HG02943 (cell line): Measurements from ENCODE around the gene RNF4.
A peak's percentile ranks its signal among the peaks of the same experiment; 100 is the strongest.
"Not testable (repeated sequence)": the region's sequence is repeated elsewhere in the genome, so short reads cannot be mapped to it uniquely, and the experiment has no call there.

Experiments
- ATAC-seq: cut with Tn5 transposase; IDR thresholded peaks from one replicate; pipeline ENCODE4 v1.9.1; 2021; ENCODE audit warnings: mild to moderate bottlenecking, low read depth, moderate library complexity; ENCODE audit not compliant: unreplicated experiment

RNF4 gene

GRCh38 chr4:2451821-2452785 is 16.8 kb upstream of the RNF4 start:
- ATAC-seq: no peak

GRCh38 chr4:2457481-2458295 is 11.2 kb upstream of the RNF4 start:
- ATAC-seq: no peak

- no peak for ATAC-seq
Observed at GRCh38 chr4:2458546-2459491, 10.1 kb upstream of the RNF4 start.

GRCh38 chr4:2459589-2460349 is 9.1 kb upstream of the RNF4 start:
- ATAC-seq: no peak

GRCh38 chr4:2461246-2461960 is 7.5 kb upstream of the RNF4 start:
- ATAC-seq: no peak

GRCh38 chr4:2462218-2462991 is 6.5 kb upstream of the RNF4 start:
- ATAC-seq: peak; percentile 61

- peak; percentile 9 for ATAC-seq
Observed at GRCh38 chr4:2462992-2463762, 5.7 kb upstream of the RNF4 start.

- ATAC-seq: no peak
Observed at GRCh38 chr4:2465032-2465431, 3.9 kb upstream of the RNF4 start.

- not testable (repeated sequence) for ATAC-seq
Observed at GRCh38 chr4:2465544-2465943, 3.4 kb upstream of the RNF4 start.

GRCh38 chr4:2469192-2469984 is 482 bp downstream of the RNF4 start:
- peak; percentile 47 for ATAC-seq

- ATAC-seq: no peak
Observed at GRCh38 chr4:2470791-2471190, 1.9 kb downstream of the RNF4 start.

- ATAC-seq: no peak
Observed at GRCh38 chr4:2472187-2472586, 3.3 kb downstream of the RNF4 start.

- ATAC-seq: no peak
Observed at GRCh38 chr4:2478229-2478628, 9.3 kb downstream of the RNF4 start.

- ATAC-seq: no peak
Observed at GRCh38 chr4:2480649-2481048, 11.7 kb downstream of the RNF4 start.

GRCh38 chr4:2482192-2482591 is 13.3 kb downstream of the RNF4 start:
- no peak for ATAC-seq

- ATAC-seq: no peak
Observed at GRCh38 chr4:2482693-2483092, 13.8 kb downstream of the RNF4 start.

- ATAC-seq: no peak
Observed at GRCh38 chr4:2483237-2483636, 14.3 kb downstream of the RNF4 start.
